GM19397 (cell line): ENCODE results near the gene FARP1.

ENCODE experiments used
- ATAC-seq: cut with Tn5 transposase; IDR thresholded peaks from one replicate; pipeline ENCODE4 v1.9.1; 2021; ENCODE audit warnings: mild to moderate bottlenecking, moderate library complexity; ENCODE audit not compliant: unreplicated experiment

FARP1 gene

GRCh38 chr13:98172590-98173422, 29.9 kb downstream of the FARP1 start:
- no peak for ATAC-seq

DNA sequence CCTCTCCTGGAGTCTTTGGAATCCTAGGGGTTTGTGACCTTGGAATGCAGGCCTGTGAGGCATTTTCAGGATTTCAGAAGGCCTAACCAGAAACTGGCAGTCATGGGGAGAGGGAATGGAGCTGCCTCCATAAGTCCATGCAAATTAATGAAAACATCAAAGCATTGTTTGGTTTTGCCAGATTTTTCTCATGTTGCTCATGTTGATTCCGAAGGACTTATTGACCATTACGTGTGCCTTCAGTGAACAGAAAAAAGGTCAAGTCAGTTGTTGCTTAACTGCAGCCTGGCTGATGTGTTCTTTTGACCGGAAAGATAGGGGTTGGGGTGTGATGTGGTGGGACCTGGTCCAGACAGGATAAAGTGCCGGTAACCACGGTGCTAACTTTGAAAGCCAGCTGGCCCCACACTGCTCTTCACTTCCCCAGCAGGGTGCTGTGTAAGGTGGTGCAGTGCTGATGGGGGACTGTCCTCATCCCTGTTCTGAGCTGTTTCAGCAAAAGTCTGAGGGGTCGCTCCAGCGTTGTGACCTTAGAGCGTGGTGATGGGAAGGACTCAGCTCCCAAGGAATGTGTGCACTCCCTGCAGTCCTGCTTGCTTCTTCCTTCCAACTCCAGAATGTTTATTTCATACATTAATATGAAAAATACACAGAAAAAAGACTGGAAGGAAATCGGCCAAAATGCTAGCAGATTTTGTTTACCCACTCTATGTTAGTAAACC, 30.7 kb downstream of the FARP1 start:
- no peak for ATAC-seq

DNA sequence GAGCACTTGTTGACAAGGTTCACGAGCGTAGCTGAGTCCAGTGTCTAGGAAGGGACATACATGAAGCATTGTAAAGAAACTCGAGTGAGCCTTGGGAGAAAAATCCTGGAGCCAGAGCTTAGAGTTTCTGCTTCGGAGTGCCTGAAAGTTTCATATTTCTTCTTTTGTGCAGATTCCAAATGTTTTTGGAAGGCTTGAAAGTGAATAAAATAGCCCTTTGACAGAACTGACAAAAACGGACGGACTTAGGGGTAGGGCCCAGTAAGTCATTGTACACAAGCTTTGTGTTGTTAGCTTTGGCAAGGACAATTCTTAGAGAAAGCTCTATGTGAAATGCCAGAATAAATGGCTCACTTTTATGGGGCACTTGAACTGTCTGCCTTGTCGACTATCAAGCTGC, 31.4 kb downstream of the FARP1 start:
- ATAC-seq, result no peak

DNA sequence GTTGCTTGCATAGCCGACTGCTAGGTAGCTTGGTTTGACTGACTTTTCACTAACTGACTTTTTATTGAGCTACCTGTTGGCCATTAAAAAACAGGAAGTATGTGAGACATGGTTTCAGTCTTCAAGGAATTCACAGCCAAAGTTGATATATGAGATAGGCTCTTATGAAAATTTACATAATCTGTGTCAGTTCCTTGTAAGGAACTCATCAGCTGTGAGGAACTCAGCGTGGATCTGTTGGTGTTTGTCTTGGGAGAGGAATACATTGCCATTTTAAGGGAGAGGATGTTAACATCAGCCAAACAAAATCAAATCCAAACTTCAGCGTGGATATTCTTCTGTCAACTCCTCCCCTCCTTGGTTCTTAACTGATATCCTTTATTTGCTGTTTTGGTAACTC, 32.1 kb downstream of the FARP1 start:
- no peak for ATAC-seq

- no peak for ATAC-seq
Measured at GRCh38 chr13:98175823-98176222, 32.9 kb downstream of the FARP1 start.

- no peak for ATAC-seq
Measured at GRCh38 chr13:98176777-98177608, 34.1 kb downstream of the FARP1 start, which contains the start of gene RNF113B. RNF113B (minus strand) TSS chr13:98177269; CDS start chr13:98177236, 33 bp downstream.

- no peak for ATAC-seq
Measured at GRCh38 chr13:98180092-98180491, 37.2 kb downstream of the FARP1 start.

DNA sequence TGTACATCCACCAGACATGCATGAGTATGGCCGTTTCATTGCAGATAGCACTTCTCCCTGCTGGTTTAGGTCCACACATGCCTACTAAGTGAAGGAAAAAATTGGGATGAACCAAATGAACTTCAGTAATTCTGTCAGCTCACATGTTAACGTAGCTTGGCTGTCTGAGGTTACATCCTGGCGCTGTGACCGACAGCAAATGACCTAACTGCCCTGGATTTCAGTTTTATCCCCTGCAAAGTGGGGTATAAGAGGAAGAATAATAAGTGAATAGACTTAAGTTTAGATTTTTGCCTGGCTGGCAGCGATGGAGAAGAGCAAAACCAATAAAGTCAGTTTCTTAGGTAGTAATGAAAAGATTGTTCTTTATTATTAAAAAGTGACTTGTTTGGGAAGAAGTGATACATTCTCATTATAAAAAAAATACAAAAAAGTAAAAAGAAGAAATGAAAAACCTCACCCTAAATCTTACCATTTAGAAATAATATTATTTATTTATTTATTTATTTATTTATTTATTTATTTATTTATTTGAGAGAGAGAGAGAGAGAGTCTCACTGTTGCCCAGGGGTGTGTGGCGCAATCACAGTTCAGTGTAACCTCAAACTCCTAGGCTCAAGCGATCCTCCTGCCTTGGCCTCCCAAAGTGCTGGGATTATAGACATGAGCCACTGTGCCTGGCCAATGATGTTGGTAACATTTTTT, 38.4 kb downstream of the FARP1 start:
- no peak for ATAC-seq

- no peak for ATAC-seq
Measured at GRCh38 chr13:98182153-98182552, 39.3 kb downstream of the FARP1 start.

- no peak for ATAC-seq
Measured at GRCh38 chr13:98182589-98182988, 39.7 kb downstream of the FARP1 start.

DNA sequence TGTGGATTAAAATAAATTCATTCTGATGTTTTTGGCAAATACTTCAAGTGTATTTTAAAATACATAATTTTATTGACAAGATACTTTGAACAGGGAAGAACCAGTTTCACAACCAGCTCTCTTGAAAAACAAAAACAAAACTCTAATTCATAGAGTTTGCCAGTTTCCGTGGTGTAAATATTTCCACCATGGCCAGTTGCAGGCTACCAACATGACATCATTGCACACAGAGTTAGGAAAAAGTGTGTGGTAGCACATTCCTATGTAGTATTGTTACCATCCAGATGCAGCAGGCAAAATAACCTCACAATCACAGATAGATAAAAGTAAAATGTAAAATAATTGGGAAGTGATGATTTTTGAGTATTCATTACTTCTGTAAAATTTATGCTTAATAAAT, 41.9 kb downstream of the FARP1 start:
- no peak for ATAC-seq

DNA sequence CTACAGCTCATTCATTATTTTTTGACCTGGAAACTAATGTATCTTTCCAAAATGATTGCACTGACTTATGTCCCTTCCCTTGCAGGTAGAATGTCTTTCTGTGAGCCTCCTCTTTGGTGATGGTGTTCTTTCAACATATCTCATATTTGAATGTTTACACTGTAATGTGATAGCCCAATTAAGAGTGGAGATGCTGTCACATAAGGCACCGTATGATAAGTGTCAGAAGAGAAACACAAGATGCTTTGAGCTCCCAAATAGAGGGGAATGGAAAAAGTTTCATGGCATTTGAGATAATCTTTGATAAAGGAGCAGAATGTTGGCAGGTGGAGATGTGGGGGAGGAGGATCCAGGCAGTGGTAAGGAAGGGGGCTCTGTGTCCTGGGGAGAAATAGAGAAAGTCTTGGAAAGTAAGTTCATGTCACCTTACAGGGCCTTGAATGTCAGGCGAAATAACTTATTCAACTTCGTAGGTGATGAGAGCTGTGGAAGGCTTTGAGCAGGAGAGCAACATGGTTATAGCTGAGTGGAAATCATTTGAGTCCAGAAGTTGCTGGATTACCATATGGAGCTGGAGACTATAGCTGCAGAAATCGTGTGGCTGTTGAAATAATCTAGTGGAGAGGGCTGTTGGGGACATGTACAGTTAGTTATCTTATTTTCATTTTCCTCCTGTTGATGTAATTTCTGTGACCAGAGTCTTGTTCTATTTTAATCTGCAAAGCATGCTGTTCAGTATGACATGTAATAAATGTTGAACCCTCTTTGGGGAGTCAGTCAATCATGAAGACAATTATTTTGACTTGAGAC, 44.5 kb downstream of the FARP1 start:
- ATAC-seq, result no peak

- ATAC-seq, result no peak
Measured at GRCh38 chr13:98187965-98188261, 45.0 kb downstream of the FARP1 start.

DNA sequence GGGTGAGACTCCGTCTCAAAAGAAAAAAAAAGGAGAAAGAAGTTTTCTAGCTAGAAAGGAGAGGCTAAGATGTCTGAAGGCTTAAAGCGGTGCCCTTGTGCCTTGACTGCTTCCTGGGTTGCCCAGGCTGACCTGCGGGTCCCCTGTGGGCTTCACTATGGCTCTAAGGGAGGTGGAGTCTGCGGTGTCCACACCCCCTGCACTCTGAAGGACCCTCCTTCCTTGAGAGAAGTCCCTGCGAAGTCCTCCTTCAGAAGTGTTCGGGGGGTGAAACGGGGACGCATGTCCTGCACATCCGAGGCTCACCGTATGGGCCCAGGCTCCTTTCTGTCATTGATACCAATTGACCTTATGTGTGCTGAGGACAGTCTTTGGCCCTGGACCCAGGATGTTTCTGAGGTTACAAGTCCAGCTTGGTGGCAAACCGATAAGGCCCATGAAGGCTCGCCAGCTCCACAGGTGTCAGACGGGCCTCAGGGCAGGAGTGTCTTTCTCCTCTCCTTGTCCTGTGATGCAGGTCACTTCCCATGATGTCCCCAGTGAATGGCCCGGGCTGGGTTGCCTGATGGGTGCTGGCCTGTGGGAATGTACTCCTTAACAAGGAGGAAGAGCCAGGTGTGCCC, 45.8 kb downstream of the FARP1 start:
- ATAC-seq, result no peak

GRCh38 chr13:98189841-98190505, 47.1 kb downstream of the FARP1 start:
- ATAC-seq, result no peak

DNA sequence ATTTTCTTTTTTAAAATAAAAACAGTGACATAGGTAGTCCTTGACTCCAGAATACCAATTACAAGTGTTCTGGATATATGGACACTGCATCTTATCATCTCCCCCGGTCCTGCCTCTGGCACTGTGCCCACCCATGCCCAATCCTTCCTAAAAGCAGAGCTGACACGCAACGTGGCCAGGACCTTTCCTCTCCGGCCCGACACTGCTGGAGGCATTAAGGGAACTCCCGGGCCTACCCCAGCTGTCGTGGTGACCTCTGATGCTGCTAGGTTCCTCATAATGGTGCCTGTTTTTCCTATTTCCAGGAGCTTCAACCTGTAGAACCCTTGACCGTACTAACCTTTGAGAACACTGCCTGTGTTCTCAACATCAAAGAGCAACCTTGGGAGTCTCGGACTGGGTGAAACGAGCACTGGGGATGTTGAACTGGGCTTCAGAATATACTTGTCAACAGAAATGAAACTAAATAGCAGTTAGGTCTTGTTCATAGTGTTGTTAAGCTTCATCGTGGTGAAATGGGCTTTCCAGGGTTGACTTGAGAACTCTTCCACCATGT, 48.1 kb downstream of the FARP1 start:
- no peak for ATAC-seq

DNA sequence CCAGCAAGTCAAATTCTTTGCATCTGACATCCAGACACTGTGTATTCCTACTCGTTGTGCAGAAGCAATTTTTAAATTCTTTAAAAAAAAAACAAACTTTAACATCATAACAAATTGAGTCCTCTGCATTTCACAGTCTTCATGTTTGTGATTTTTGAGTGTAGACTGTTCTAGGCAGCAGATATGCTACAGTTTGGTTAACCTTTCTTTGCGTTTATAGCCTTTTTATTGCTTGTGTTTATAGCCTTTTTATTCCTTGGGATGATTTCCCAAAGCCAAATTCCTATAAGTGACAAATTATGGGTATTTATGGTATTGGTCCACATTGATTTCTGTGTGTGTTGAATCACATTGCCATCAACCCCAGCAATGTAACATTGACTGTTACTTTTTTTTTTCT, 49.1 kb downstream of the FARP1 start:
- ATAC-seq, result no peak

DNA sequence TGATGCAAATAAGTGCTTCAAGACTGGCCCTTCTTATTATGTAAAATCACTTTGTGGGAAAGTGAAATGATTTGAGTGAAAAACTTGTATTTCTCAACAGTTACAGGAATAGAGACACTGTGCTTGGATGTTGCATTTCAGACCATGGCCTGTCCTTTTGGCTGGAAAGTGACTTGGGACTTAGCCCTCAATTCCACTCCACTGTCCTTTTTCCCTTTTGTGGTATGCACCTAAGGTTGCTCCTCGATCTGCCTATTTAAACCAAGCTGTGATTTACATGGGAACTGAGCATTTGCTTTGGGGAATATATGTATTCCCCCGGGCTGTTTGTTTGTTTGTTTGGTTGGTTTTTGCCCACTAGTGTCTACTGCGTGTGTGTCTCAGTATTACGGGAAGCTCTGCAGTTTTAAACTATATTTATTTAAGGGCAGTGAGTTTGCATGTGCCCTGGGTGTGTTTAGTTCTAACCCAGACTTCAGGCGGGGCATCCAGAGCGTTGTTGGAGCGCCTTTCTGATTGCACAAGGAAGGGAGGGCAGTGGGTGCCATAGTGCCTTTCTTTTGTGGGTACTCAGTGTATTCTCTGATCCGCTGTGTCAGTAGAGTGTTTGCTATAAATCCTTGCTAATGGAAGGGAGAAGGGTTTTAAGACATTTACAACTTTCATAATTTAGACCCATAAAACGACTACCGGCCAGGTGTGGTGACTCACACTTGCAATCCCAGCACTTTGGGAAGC, 52.3 kb downstream of the FARP1 start:
- no peak for ATAC-seq
